GM21825 (cell line): ENCODE measurements around the gene PNLDC1.
"Not testable (repeated sequence)": the region's sequence is repeated elsewhere in the genome, so short reads cannot be mapped to it uniquely, and the experiment has no call there.

ENCODE experiments used
- ATAC-seq: cut with Tn5 transposase; IDR thresholded peaks from one replicate; pipeline ENCODE4 v1.9.1; 2021; ENCODE audit warnings: mild to moderate bottlenecking, moderate library complexity; ENCODE audit not compliant: unreplicated experiment

The PNLDC1 gene

DNA sequence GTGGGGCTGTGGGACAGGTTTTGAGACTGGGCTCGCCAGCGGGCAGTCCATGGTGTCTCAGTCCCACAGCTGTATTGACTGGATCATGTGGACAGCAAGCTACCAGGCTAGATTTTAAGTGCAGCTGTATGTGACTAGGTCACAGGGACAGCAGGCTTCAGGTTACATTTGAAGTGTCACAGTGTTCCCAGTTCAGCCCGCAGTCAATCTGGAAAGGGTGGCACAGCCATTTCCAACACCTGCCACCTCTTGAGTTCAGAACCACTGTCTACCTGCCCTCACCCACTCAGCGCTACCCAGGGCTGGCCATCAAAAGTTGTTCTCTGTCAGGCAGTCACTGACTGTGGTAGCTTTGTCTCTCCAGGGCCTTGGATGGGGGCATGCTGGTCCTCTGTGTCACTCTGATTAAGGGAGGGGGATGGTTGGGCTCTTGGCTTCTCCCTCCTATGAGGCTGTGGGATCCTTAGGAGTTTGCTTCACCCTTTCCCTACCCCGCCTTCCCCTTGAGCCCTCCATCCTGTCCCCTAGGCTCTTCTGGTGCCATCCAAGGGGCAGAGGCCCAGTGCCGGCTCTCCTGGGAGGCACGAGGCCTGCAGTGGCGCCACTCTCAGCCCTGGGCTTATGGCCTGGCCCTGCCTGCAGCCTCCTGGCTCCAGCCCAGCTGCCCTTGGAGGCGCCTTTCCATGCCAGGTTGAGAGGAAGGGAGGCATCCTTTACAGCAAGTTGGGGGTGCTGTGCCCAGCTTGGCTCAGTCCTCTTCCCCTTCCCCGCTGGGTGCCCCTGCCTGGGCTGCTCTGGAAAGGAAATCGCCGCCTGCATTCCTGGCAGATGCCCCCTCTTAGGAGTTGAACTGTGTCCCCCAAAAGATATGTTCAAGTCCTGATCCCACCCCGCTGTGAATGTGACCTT, 44.9 kb downstream of the PNLDC1 start:
- ATAC-seq, result no peak

DNA sequence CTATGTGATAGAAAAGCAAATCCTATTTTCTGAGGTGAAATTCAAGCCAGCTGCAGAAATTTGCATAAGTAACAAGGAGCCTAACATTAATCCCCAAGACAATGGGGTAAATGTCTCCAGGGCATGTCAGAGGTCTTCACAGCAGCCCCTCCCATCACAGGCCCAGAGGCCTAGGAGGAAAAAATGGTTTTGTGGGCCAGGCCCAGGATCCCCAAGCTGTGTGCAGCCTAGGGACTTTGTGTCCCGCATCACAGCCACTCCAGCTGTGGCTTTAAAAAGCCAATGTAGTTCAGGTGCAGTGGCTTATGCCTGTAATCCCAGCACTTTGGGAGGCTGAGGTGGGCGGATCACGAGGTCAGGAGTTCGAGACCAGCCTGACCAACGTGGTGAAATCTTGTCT, 48.5 kb downstream of the PNLDC1 start:
- ATAC-seq, result not testable (repeated sequence)

DNA sequence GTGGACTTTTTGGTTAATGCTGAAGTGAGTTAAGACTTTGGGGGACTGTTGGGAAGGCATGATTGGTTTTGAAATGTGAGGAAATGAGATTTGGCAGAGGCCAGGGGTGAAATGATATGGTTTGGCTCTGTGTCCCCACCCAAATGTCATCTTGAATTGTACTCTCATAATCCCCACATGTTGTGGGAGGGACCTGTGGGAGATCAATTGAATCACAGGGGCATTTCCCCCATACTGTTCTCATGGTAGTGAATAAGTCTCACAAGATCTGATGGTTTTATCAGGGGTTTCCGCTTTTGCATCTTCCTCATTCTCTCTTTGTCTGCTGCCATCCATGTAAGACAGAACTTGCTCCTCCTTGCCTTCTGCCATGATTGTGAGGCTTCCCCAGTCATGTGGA, 49.8 kb downstream of the PNLDC1 start:
- not testable (repeated sequence) for ATAC-seq

DNA sequence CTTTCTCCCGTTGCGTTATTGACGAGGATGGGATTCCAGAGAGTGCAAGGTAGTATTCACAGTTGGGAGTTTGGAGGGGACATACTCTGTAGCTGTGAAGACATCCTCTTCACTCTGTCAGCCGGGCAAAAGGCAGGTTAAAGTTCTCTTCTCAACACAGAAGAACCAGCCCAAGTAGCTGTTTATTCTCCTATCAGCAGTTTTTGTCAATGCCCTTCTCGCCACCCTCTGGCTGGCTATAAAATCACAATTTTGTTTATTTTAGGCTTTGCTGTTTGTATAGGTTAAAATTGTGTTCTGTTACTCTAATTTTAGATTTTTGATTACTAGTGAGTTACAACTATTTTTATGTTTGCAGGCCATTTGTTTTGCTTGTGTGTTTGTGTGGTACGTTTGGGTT, 52.8 kb downstream of the PNLDC1 start:
- ATAC-seq, result no peak

DNA sequence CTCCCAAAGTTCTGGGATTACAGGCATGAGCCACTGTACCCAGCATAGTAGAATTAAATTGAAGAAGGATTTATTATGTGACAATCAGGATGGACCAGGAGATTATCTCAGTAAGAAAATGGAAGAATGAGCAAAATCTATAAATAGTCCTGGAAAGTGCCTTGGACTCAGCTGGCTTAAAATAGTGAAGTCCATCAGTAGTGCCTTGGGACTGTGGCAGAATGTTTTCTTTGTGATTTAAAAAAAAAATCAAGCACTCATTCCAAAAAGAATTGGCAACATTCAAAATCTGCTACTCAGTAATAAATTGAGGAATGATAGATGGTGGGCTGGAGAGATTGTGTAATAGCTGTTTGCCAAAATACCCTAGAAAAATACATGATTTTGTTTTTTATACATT, 53.7 kb downstream of the PNLDC1 start:
- ATAC-seq, result no peak

DNA sequence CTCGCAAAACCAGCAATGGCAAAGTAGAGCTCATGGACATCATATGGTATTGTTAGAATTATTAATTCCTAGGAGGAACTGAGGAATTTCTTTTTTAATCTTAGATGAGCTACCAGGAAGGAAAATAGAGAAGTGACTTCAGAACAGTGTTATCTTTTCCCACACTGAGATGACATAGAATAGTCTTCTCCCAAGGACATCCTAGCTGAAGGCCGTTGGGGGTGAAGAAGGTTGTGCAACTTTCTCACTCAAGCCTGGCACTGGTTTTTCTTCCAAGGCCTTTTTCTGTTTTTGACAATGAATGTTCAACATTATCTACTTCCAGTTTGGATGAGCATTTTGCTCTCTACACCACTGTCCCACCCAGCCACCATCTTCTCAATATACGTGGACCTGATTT, 54.9 kb downstream of the PNLDC1 start:
- ATAC-seq, result no peak

DNA sequence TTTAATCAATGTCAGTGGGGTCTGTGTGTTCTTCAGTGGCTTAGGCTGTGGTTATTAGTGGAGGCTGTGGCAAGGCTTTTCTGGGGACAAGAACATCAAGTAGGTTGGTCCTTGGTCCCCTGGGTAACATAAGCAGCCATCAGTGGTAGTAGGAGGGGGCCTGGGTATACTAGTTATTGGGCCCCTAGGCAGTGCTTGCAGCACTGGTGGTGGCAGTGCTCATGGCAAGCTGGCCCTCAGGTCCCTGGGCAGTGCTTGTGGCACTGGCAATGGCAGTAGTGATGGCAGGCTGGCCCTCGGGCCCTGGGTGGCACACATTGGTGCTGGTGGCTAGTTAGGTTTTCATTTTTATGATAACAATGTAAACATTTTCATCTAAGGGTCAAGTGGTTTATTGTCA, 58.2 kb downstream of the PNLDC1 start:
- no peak for ATAC-seq

DNA sequence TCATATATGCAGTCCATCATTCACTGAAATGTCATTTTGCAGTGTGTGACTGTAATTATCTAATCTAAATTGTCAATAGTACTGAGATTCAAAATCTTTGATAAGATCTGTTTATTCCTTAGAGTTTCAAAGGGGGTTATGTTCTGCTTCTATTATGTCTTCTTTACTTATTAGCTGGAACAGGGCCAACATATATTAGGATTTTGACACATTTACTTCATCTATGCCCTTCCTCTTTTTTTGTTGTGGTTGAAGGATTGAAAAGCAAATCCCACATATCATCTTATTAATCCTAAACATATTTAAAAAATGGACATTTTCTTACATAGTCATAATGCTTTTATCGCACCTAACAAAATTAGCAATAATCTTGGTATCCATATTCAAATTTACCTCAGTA, 60.4 kb downstream of the PNLDC1 start:
- no peak for ATAC-seq

DNA sequence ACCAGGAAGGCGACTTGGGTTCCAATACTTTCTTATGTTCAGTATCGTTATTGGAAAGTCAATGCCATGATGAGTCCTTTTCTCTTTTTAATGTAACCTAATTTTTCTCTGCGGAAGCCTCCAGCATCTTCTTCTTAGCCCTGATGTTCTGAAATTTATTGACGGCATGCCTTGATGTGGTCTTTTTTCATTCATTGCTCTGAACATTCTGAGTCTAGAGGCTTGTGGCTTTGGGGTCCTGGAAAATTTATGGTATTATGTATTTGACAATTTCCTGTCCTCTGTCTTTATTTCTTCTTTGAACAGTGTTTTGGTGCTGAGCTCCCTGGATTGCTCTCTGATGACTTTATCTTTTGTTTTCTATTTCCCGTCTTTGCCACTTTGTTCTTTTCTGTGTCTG, 62.0 kb downstream of the PNLDC1 start:
- ATAC-seq, result no peak

DNA sequence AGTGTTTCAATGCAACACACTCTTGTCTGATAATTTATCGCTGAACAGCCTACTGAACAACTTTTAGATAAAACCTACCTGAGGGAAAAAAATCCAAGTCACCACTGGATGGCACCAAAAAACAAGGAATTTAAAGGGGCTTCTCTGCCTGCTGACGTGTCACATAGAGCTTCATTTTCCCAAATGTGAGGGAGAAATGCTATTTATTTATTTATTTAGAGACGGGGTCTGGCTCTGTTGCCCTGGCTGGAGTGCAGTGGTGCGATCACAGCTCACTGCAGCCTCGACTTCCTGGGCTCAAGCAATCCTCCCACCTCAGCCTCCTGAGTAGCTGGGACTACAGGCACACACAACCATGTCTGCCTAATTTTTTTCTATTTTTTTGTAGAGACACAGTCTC, 63.3 kb downstream of the PNLDC1 start:
- not testable (repeated sequence) for ATAC-seq

DNA sequence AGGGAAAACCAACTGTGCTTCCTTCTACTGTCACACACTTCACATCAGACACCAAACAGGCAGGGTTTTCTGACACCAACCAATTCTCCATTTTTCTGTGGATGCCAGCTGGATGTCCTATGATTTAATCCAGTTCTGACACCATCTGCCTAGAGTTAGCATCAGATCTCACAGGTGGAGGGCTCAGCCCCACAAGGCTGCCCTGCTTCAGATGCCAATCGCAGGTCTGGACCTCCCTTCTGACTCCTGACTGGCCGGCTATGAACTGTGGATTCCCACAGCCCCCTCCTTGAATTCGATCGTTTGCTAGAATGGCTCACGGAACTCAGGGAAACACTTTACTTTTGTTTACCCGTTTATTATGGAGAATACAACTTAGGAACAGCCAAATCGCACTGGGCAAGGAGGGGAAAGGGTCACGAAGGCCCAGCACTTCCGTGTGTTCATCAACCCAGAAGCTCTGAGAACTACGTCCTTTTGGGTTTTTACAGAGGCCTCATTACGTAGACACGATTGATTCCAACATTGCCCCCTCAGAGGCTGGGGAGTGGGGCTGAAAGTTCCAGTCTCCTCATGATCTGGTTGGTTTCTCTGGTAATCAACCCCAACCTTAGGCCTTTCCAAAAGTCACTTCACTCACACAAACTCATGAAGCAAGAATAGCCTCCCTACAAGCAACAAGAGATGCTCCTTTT, 65.3 kb downstream of the PNLDC1 start:
- no peak for ATAC-seq

DNA sequence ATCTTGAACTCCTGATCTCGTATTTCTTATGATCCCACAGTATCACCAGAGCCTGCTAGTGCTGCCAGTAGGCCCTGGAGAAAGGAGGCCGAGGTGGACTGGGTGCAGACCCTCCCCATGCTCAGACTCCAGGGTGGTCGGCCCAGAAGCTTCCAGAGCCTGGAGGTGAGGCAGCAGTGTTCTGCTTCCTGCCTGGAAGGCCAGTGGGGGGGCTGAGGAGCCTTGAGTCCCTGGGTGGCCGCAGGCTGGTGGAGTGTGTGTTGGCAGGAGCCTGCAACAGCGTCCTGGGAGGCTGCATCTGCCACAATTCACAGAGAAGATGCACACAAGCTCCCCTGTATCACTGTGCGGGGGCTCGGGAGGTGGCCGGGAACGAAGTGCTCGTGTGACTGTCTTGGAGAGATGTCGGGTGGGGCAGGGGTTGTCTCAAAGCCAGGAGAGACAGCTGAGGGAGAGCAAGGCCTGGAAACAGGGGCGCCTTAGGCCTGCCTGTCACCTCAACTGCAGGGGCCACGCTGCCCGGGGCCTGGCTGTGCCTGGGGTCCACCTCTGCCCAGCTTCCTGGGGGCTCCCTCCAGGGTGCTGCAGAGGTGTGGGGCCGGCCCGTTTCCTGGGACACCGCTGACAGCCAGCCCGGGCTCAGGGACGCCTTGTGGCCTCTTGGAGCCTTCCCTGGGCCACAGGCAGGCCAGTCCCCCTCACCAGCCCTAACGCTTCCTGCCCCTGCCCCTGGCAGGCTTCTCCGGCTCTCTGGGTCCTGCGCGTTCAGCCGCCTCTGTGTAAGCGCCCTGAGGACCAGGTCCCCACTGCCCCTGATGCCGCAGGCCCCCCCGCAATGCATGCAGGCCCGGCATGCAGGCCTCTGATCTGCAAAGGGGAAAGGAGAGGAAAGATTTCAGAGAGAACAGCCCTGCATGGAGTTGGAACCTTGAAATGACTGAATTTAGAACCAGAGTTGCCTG, 66.5 kb downstream of the PNLDC1 start:
- no peak for ATAC-seq
